H1 (cell line): ENCODE measurements around the gene MOB2. TPM values are rescaled to one million over a fixed set of nuclear protein-coding genes. Genes with fewer than 3 reads are reported as not detected.
"Not testable (repeated sequence)": the region's sequence is repeated elsewhere in the genome, so short reads cannot be mapped to it uniquely, and the experiment has no call there.

Source experiments
- CTCF ChIA-PET: fragments of 300-600 bp; sonication (Branson Sonifier 250); formaldehyde crosslinking; loops from one replicate; lab custom pipeline; 2021; ENCODE audit not compliant: partially characterized antibody; lab: Charles Lee
- POLR2A ChIA-PET: fragments of 300-600 bp; sonication (Branson Sonifier 250); formaldehyde crosslinking; loops from one replicate; lab custom pipeline; 2021; ENCODE audit warnings: inconsistent platforms; ENCODE audit not compliant: partially characterized antibody; lab: Charles Lee
- DNase-seq, 2 experiments: peaks; one replicate each; pipeline versions ENCODE4 v3.0.0 to v3.0.0-alpha.2; 2010 to 2022; ENCODE audit warnings: low spot score in 2 of 2, low read depth in 1 of 2, mixed read lengths in 1 of 2
- FAIRE-seq: peaks from 2 replicates; lab custom pipeline; 2011; peaks lifted over from hg19 to GRCh38; lab: Jason Lieb, UNC
- H2AFZ ChIP-seq: 2 replicates; pipeline ENCODE4 v1.8.1; 2012; ENCODE audit warnings: low read length, inconsistent platforms
- H2AK5ac ChIP-seq: 2 replicates; pipeline ENCODE4 v1.6.1; 2013; ENCODE audit warnings: low read depth, low read length
- H2BK120ac ChIP-seq: replicated peaks from 2 replicates; pipeline ENCODE3; 2013; ENCODE audit warnings: low read depth, low read length, inconsistent platforms
- H2BK12ac ChIP-seq: 2 replicates; pipeline ENCODE4 v1.6.1; 2013; ENCODE audit warnings: low read depth, low read length
- H2BK15ac ChIP-seq: 2 replicates; pipeline ENCODE4 v1.6.1; 2013; ENCODE audit warnings: low read length
- H2BK20ac ChIP-seq: 2 replicates; pipeline ENCODE4 v1.6.1; 2013; ENCODE audit warnings: low read length
- H2BK5ac ChIP-seq: 2 replicates; pipeline ENCODE4 v1.6.1; 2013; ENCODE audit warnings: low read depth, low read length
- H3K14ac ChIP-seq: 2 replicates; pipeline ENCODE4 v1.6.1; 2013; ENCODE audit warnings: inconsistent platforms; ENCODE audit not compliant: insufficient read length
- H3K18ac ChIP-seq: 2 replicates; pipeline ENCODE4 v1.6.1; 2013; ENCODE audit warnings: low read length; ENCODE audit errors: extremely low read depth
- H3K23ac ChIP-seq: 2 replicates; pipeline ENCODE4 v1.6.1; 2013; ENCODE audit warnings: inconsistent platforms; ENCODE audit not compliant: insufficient read length
- H3K23me2 ChIP-seq: 2 replicates; pipeline ENCODE4 v1.6.1; 2013; ENCODE audit warnings: low read depth, low read length
- H3K27ac ChIP-seq: 2 replicates; pipeline ENCODE4 v1.6.1; 2011; ENCODE audit warnings: low read depth, low read length, inconsistent platforms
- H3K27me3 ChIP-seq, 4 experiments: replicated peaks in 1 of 4; 1 replicate in 1 of 4; 2 replicates in 3 of 4; pipeline versions ENCODE4 v1.6.1 to v1.8.1; 2011 to 2013; ENCODE audit warnings: low read length in 3 of 4, mild to moderate bottlenecking in 3 of 4, inconsistent platforms in 2 of 4, mixed read lengths in 2 of 4, moderate library complexity in 1 of 4; ENCODE audit not compliant: control insufficient read depth in 3 of 4, insufficient read depth in 3 of 4; ENCODE audit errors: extremely low read depth in 1 of 4
- H3K36me3 ChIP-seq, 4 experiments: 2 replicates each; pipeline versions ENCODE4 v1.6.1 to v1.8.1; 2011 to 2013; ENCODE audit warnings: mild to moderate bottlenecking in 4 of 4, low read length in 3 of 4, moderate library complexity in 2 of 4, control low read depth in 1 of 4, inconsistent platforms in 1 of 4; ENCODE audit not compliant: insufficient read depth in 4 of 4, control insufficient read depth in 2 of 4
- H3K4ac ChIP-seq: replicated peaks from 2 replicates; pipeline ENCODE3; 2013; ENCODE audit warnings: low read length, low read depth, mixed read lengths, inconsistent platforms; ENCODE audit not compliant: insufficient read length
- H3K4me1 ChIP-seq, 4 experiments: replicated peaks in 1 of 4; 1 replicate in 1 of 4; 2 replicates in 3 of 4; pipeline versions ENCODE4 v1.6.1 to v1.8.1; 2011 to 2013; ENCODE audit warnings: low read length in 3 of 4, inconsistent platforms in 2 of 4, mixed read lengths in 1 of 4; ENCODE audit not compliant: insufficient read depth in 4 of 4, control insufficient read depth in 3 of 4
- H3K4me2 ChIP-seq, 2 experiments: 2 replicates each; pipeline versions ENCODE4 v1.6.1 to v1.8.1; 2011 to 2013; ENCODE audit warnings: low read depth in 2 of 2, low read length in 2 of 2, control low read depth in 1 of 2, inconsistent platforms in 1 of 2, mild to moderate bottlenecking in 1 of 2; ENCODE audit not compliant: insufficient read depth in 1 of 2
- H3K4me3 ChIP-seq, 4 experiments: fragments of 200-600, 300-600 bp in 1 of 4; sonication (generic), shearing (Covaris generic), sonication (Bioruptor Twin) in 1 of 4; 2 replicates each; pipeline versions ENCODE4 v1.5.1 to v1.8.1; 2011 to 2016; ENCODE audit warnings: low read length in 4 of 4, low read depth in 3 of 4, control low read depth in 2 of 4, inconsistent platforms in 2 of 4, mild to moderate bottlenecking in 2 of 4, mixed read lengths in 1 of 4, moderate library complexity in 1 of 4; ENCODE audit not compliant: insufficient read depth in 2 of 4; ENCODE audit errors: extremely low read depth in 1 of 4
- H3K56ac ChIP-seq: replicated peaks from 2 replicates; pipeline ENCODE3; 2013; ENCODE audit warnings: low read depth, mild to moderate bottlenecking, mixed read lengths, low read length, inconsistent platforms; ENCODE audit not compliant: insufficient read length
- H3K79me1 ChIP-seq: 2 replicates; pipeline ENCODE4 v1.6.1; 2013; ENCODE audit warnings: low read depth, low read length, control low read depth
- H3K79me2 ChIP-seq, 2 experiments: 2 replicates each; pipeline versions ENCODE4 v1.6.1 to v1.8.1; 2012 to 2013; ENCODE audit warnings: low read length in 2 of 2, mild to moderate bottlenecking in 2 of 2, inconsistent platforms in 1 of 2; ENCODE audit not compliant: insufficient read depth in 2 of 2, control insufficient read depth in 1 of 2
- H3K9ac ChIP-seq, 4 experiments: replicated peaks in 1 of 4; 1 replicate in 1 of 4; 2 replicates in 3 of 4; pipeline versions ENCODE4 v1.6.1 to v1.8.1; 2011 to 2013; ENCODE audit warnings: low read depth in 3 of 4, low read length in 3 of 4, control low read depth in 2 of 4, mild to moderate bottlenecking in 2 of 4, moderate library complexity in 2 of 4, inconsistent platforms in 1 of 4; ENCODE audit errors: extremely low read depth in 1 of 4
- H3K9me3 ChIP-seq, 2 experiments: 2 replicates each; pipeline versions ENCODE4 v1.6.1 to v1.8.1; 2012 to 2013; ENCODE audit warnings: mild to moderate bottlenecking in 2 of 2, moderate library complexity in 2 of 2, control low read depth in 1 of 2, inconsistent platforms in 1 of 2, low read depth in 1 of 2, low read length in 1 of 2, mixed read lengths in 1 of 2; ENCODE audit not compliant: insufficient read depth in 2 of 2
- H4K20me1 ChIP-seq, 2 experiments: replicated peaks in 1 of 2; 2 replicates each; pipeline versions ENCODE3 to v1.8.1; 2011 to 2013; ENCODE audit warnings: inconsistent platforms in 2 of 2, low read length in 2 of 2, mild to moderate bottlenecking in 1 of 2; ENCODE audit not compliant: insufficient read depth in 2 of 2, control insufficient read depth in 1 of 2
- H4K5ac ChIP-seq: 2 replicates; pipeline ENCODE4 v1.6.1; 2013; ENCODE audit warnings: low read length, low read depth, mixed read lengths, inconsistent platforms; ENCODE audit not compliant: insufficient read length
- H4K8ac ChIP-seq: 2 replicates; pipeline ENCODE4 v1.8.0; 2013; ENCODE audit warnings: mild to moderate bottlenecking, moderate library complexity, low read length, inconsistent platforms; ENCODE audit not compliant: insufficient read depth; ENCODE audit errors: extremely low read depth
- H4K91ac ChIP-seq: replicated peaks from 2 replicates; pipeline ENCODE3; 2013; ENCODE audit warnings: low read length, mixed read lengths, inconsistent platforms; ENCODE audit not compliant: insufficient read length
- YY1 ChIP-seq: IDR thresholded peaks from 2 replicates; pipeline ENCODE4 v1.6.1; 2011; ENCODE audit warnings: low read depth, mild to moderate bottlenecking, low read length
- WGBS, 2 experiments: shearing (Covaris generic) in 1 of 2; methylation state at CpG; one replicate each; pipeline versions ENCODE4 v1.1.6 to v1.1.7; 2013 to 2015; ENCODE audit warnings: low lambda C conversion rate in 2 of 2, mixed read lengths in 2 of 2, inconsistent platforms in 1 of 2, low coverage in 1 of 2, missing lambda C conversion rate in 1 of 2; ENCODE audit not compliant: insufficient replicate concordance in 2 of 2, insufficient coverage in 1 of 2, insufficient read length in 1 of 2; ENCODE audit errors: extremely low coverage in 1 of 2, missing lambda C conversion rate in 1 of 2; 5-methylcytosine and 5-hydroxymethylcytosine counted together
- polyA plus RNA-seq, 7 experiments: library from polyadenylated mRNA; depleted of rRNA in 3 of 7; stranded (reverse) in 5 of 7; unstranded in 2 of 7; fragments of >200 nt in 5 of 7; fragments of 200-250 nt in 2 of 7; gene quantifications; 1 replicate in 5 of 7; 2 replicates in 1 of 7; 4 replicates in 1 of 7; pipeline versions ENCODE4 v1.2.1 to v1.2.3, GENCODE V29; 2011 to 2013; ENCODE audit warnings: missing spikeins in 2 of 7, mixed read lengths in 2 of 7
- total RNA-seq: library from RNA; stranded (reverse); fragmentation: NEBNext Ultra II Directional; extraction: Animal tissue kit (Norgen Biotek cat#: 25700); gene quantifications from 2 replicates; pipeline ENCODE4 v1.2.1, GENCODE V29; 2021
- TF ChIP-seq, protein P1 (sequence below), 3 experiments: IDR thresholded peaks; 1 replicate in 2 of 3; 2 replicates in 1 of 3; pipeline versions ENCODE4 v1.5.1 to v1.6.1; 2011; ENCODE audit warnings: low read length in 3 of 3, mild to moderate bottlenecking in 3 of 3, inconsistent platforms in 2 of 3, low read depth in 1 of 3, moderate library complexity in 1 of 3; ENCODE audit not compliant: insufficient read depth in 1 of 3; ENCODE audit errors: control extremely low read depth in 1 of 3

The MOB2 gene
- total and polyA plus RNA-seq, 2 of the 8 experiments (the other 6 are each of a cell fraction or from before 2014, with no cell fraction given): 18.6 to 28.2 TPM

DNA sequence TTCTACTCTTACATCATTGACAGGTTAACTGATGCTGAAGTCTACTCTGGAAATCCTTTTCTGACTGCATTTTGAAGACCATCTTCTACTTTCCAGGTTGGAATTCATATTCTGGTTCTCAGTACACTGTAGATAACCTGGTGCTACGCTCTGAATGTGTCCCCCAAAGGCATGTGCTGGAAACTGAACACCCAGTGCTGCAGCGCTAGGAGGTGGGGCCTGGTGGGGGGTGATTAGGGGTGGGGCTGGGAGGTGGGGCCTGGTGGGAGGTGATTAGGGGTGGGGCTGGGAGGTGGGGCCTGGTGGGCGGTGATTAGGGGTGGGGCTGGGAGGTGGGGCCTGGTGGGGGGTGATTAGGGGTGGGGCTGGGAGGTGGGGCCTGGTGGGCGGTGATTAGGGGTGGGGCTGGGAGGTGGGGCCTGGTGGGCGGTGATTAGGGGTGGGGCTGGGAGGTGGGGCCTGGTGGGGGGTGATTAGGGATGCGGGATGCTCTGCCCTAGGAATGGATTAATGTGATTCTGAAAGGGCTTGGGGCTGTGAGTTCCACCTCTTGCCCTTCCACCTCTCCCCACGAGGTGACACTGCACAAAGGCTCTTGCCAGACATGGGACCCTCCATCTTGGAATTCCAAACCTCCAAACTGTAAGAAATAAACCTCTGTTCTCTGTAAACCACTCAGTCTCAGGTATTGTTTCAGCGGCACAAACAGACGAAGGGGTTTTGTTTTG, 26.1 kb upstream of the MOB2 start:
- H4K91ac ChIP-seq, H2AFZ ChIP-seq, H3K14ac ChIP-seq, H3K9ac ChIP-seq, H3K4ac ChIP-seq, H3K27me3 ChIP-seq, H3K56ac ChIP-seq, H2BK20ac ChIP-seq, H2AK5ac ChIP-seq, H2BK5ac ChIP-seq, H4K8ac ChIP-seq, H3K23ac ChIP-seq, H3K23me2 ChIP-seq, H2BK15ac ChIP-seq, H3K4me2 ChIP-seq, H2BK120ac ChIP-seq, H3K18ac ChIP-seq, H2BK12ac ChIP-seq, H4K5ac ChIP-seq, H3K4me3 ChIP-seq, H3K9me3 ChIP-seq, POLR2A ChIA-PET, H3K36me3 ChIP-seq: not testable (repeated sequence)
- Histone ChIP-seq H3K27ac (peak overlapping the region; percentile 13; the same call in 1 of the 2 replicates), H4K20me1 (peaks cover 8 to 18% of the 10 kb centered on the region in 2 experiments), H3K79me2 (peaks cover 0 to 10% of the 10 kb centered on the region in 2 experiments; a peak in 1 of 4 replicates), H3K4me1 (peaks cover 0 to 13% (median 11%) of the 10 kb centered on the region in 4 experiments; a peak in 6 of 7 replicates), H3K79me1 (peaks cover 12% of the 10 kb centered on the region; the same call in 1 of the 2 replicates)
- TF ChIP-seq YY1: peak; percentile 84
- TF ChIP-seq, protein P1, sequence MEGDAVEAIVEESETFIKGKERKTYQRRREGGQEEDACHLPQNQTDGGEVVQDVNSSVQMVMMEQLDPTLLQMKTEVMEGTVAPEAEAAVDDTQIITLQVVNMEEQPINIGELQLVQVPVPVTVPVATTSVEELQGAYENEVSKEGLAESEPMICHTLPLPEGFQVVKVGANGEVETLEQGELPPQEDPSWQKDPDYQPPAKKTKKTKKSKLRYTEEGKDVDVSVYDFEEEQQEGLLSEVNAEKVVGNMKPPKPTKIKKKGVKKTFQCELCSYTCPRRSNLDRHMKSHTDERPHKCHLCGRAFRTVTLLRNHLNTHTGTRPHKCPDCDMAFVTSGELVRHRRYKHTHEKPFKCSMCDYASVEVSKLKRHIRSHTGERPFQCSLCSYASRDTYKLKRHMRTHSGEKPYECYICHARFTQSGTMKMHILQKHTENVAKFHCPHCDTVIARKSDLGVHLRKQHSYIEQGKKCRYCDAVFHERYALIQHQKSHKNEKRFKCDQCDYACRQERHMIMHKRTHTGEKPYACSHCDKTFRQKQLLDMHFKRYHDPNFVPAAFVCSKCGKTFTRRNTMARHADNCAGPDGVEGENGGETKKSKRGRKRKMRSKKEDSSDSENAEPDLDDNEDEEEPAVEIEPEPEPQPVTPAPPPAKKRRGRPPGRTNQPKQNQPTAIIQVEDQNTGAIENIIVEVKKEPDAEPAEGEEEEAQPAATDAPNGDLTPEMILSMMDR (IDR thresholded peaks at IDR 0.05; ENCODE audit: control extremely low read depth in 1 of 3, insufficient read depth in 1 of 3, low read depth in 1 of 3, low read length in 3 of 3): peak in 1 of 3 experiments; percentile 17; a peak in 1 of 4 replicates
- WGBS, 2 experiments: 68% methylated on average over 5 of the region's 9 CpGs; no CpG with 5 or more reads in 1 of the 2 experiments
- peak; percentile 48 for FAIRE-seq
- CTCF ChIA-PET: interaction anchor here (1.6 to 3.8 kb wide), 3 partner anchors 30 to 59 kb away, joined by 3 to 17 read pairs (median 12); no protein-coding TSS in a partner anchor
- peak in 1 of 2 experiments; percentile 29 for DNase-seq
